HepG2 (cell line): ENCODE measurements around the gene RHOT2. TPM values are rescaled to one million over a fixed set of nuclear protein-coding genes. Genes with fewer than 3 reads are reported as not detected.

ENCODE experiments used
- GLI4 ChIP-seq: sonication (generic); formaldehyde crosslinking; IDR thresholded peaks from 2 replicates; pipeline ENCODE4 v1.5.1; 2020; ENCODE audit warnings: missing genetic modification reagents, mild to moderate bottlenecking, moderate library complexity, borderline replicate concordance
- HNF4A ChIP-seq: sonication (generic); formaldehyde crosslinking; IDR thresholded peaks from 2 replicates; pipeline ENCODE4 v1.4.0; 2020; ENCODE audit warnings: missing genetic modification reagents
- IRF2 ChIP-seq: IDR thresholded peaks from 2 replicates; pipeline ENCODE4 v1.6.1; 2018; ENCODE audit warnings: missing genetic modification reagents, missing compliant biosample characterization
- KLF16 ChIP-seq, 2 experiments: sonication (generic) in 1 of 2; formaldehyde crosslinking in 1 of 2; IDR thresholded peaks; 2 replicates each; pipeline versions ENCODE4 v1.6.1 to v1.8.0; 2016 to 2023; ENCODE audit warnings: missing genetic modification reagents in 2 of 2, missing compliant biosample characterization in 1 of 2
- PRDM15 ChIP-seq: sonication (generic); formaldehyde crosslinking; IDR thresholded peaks from 2 replicates; pipeline ENCODE4 v1.4.0; 2020; ENCODE audit warnings: missing genetic modification reagents
- RNF2 ChIP-seq: fragments of 450-650 bp; conservative IDR thresholded peaks from 2 replicates; pipeline ENCODE4 v1.6.1; 2016; ENCODE audit warnings: low read depth
- SALL2 ChIP-seq: sonication (generic); formaldehyde crosslinking; IDR thresholded peaks from 2 replicates; pipeline ENCODE4 v1.8.1; 2023; ENCODE audit warnings: mild to moderate bottlenecking, missing genetic modification reagents, inconsistent platforms
- SNAPC5 ChIP-seq: sonication (generic); formaldehyde crosslinking; IDR thresholded peaks from 2 replicates; pipeline ENCODE4 v1.8.1; 2023; ENCODE audit warnings: mild to moderate bottlenecking, missing genetic modification reagents, borderline replicate concordance
- SOX5 ChIP-seq: IDR thresholded peaks from 2 replicates; pipeline ENCODE4 v1.6.1; 2016; ENCODE audit warnings: borderline replicate concordance
- TFE3 ChIP-seq: IDR thresholded peaks from 2 replicates; pipeline ENCODE4 v1.6.1; 2016
- THAP11 ChIP-seq: IDR thresholded peaks from 2 replicates; pipeline ENCODE4 v1.6.1; 2016; ENCODE audit warnings: missing biosample characterization, missing genetic modification reagents
- THYN1 ChIP-seq: sonication (generic); formaldehyde crosslinking; IDR thresholded peaks from 2 replicates; pipeline ENCODE4 v1.8.1; 2023; ENCODE audit warnings: low read depth, mild to moderate bottlenecking, moderate library complexity, missing genetic modification reagents, borderline replicate concordance
- ZEB1 ChIP-seq: IDR thresholded peaks from 2 replicates; pipeline ENCODE4 v1.6.1; 2012; ENCODE audit warnings: mild to moderate bottlenecking, low read depth, inconsistent platforms; ENCODE audit not compliant: insufficient replicate concordance
- ZNF251 ChIP-seq: sonication (generic); formaldehyde crosslinking; IDR thresholded peaks from 2 replicates; pipeline ENCODE4 v1.9.0; 2021; ENCODE audit warnings: mild to moderate bottlenecking, missing genetic modification reagents
- polyA plus RNA-seq, 8 experiments: library from polyadenylated mRNA; depleted of rRNA in 3 of 8; stranded (reverse) in 7 of 8; unstranded in 1 of 8; fragments of >200 nt; fragmentation: Illumina TruSeq in 4 of 8; extraction: Trizol in 4 of 8; gene quantifications; 2 replicates each; pipeline versions ENCODE4 v1.2.1 to v1.2.3, GENCODE V29; 2011 to 2016; ENCODE audit warnings: low read depth in 4 of 8, missing spikeins in 1 of 8, mixed read lengths in 1 of 8; ENCODE audit not compliant: insufficient read depth in 1 of 8
- total RNA-seq, 5 experiments: library from RNA; depleted of rRNA; stranded (reverse); fragments of >200 nt; fragmentation: Illumina TruSeq; extraction: Trizol; gene quantifications; 2 replicates each; pipeline ENCODE4 v1.2.3, GENCODE V29; 2016; ENCODE audit warnings: low read depth in 1 of 5
- TF ChIP-seq, protein P1 (sequence below): sonication (generic); formaldehyde crosslinking; IDR thresholded peaks from 2 replicates; pipeline ENCODE4 v1.4.0; 2020; ENCODE audit warnings: missing genetic modification reagents, borderline replicate concordance
- TF ChIP-seq, protein P2 (sequence below): sonication (generic); formaldehyde crosslinking; IDR thresholded peaks from 2 replicates; pipeline ENCODE4 v1.4.0; 2020; ENCODE audit warnings: missing genetic modification reagents, mild to moderate bottlenecking, borderline replicate concordance

Gene RHOT2
- total and polyA plus RNA-seq, 2 of the 13 experiments (the other 11 are each of a cell fraction or from before 2014, with no cell fraction given): 63.6 to 76.9 TPM

- TF ChIP-seq, protein P1, sequence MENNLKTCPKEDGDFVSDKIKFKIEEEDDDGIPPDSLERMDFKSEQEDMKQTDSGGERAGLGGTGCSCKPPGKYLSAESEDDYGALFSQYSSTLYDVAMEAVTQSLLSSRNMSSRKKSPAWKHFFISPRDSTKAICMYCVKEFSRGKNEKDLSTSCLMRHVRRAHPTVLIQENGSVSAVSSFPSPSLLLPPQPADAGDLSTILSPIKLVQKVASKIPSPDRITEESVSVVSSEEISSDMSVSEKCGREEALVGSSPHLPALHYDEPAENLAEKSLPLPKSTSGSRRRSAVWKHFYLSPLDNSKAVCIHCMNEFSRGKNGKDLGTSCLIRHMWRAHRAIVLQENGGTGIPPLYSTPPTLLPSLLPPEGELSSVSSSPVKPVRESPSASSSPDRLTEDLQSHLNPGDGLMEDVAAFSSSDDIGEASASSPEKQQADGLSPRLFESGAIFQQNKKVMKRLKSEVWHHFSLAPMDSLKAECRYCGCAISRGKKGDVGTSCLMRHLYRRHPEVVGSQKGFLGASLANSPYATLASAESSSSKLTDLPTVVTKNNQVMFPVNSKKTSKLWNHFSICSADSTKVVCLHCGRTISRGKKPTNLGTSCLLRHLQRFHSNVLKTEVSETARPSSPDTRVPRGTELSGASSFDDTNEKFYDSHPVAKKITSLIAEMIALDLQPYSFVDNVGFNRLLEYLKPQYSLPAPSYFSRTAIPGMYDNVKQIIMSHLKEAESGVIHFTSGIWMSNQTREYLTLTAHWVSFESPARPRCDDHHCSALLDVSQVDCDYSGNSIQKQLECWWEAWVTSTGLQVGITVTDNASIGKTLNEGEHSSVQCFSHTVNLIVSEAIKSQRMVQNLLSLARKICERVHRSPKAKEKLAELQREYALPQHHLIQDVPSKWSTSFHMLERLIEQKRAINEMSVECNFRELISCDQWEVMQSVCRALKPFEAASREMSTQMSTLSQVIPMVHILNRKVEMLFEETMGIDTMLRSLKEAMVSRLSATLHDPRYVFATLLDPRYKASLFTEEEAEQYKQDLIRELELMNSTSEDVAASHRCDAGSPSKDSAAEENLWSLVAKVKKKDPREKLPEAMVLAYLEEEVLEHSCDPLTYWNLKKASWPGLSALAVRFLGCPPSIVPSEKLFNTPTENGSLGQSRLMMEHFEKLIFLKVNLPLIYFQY (CRISPR knock-in tag): peak; percentile 89; the same call in 1 of the 2 replicates
- TF ChIP-seq SOX5 (CRISPR knock-in tag) (peak; percentile 48; the same call in 1 of the 2 replicates), IRF2 (CRISPR knock-in tag) (peak; percentile 86; the same call in 1 of the 2 replicates), RNF2 (no peak; the same call in 1 of the 2 replicates), SNAPC5 (CRISPR knock-in tag) (no peak), THAP11 (CRISPR knock-in tag) (peak; percentile 95), SALL2 (CRISPR knock-in tag) (peak; percentile 91), THYN1 (CRISPR knock-in tag) (no peak), HNF4A (peak; percentile 19; the same call in 1 of the 2 replicates), KLF16 (CRISPR knock-in tag; IDR thresholded peaks at IDR 0.05) (peak in 1 of 2 experiments; percentile 63; a peak in 1 of 4 replicates), ZNF251 (CRISPR knock-in tag) (no peak), PRDM15 (0 out of 2 replicates have a peak, but pooled peaks have one; percentile 35), GLI4 (no peak), TFE3 (CRISPR knock-in tag) (peak; percentile 62; the same call in 1 of the 2 replicates), ZEB1 (no peak)
- TF ChIP-seq, protein P2, sequence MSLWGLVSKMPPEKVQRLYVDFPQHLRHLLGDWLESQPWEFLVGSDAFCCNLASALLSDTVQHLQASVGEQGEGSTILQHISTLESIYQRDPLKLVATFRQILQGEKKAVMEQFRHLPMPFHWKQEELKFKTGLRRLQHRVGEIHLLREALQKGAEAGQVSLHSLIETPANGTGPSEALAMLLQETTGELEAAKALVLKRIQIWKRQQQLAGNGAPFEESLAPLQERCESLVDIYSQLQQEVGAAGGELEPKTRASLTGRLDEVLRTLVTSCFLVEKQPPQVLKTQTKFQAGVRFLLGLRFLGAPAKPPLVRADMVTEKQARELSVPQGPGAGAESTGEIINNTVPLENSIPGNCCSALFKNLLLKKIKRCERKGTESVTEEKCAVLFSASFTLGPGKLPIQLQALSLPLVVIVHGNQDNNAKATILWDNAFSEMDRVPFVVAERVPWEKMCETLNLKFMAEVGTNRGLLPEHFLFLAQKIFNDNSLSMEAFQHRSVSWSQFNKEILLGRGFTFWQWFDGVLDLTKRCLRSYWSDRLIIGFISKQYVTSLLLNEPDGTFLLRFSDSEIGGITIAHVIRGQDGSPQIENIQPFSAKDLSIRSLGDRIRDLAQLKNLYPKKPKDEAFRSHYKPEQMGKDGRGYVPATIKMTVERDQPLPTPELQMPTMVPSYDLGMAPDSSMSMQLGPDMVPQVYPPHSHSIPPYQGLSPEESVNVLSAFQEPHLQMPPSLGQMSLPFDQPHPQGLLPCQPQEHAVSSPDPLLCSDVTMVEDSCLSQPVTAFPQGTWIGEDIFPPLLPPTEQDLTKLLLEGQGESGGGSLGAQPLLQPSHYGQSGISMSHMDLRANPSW (CRISPR knock-in tag): no peak
Measured at GRCh38 chr16:667780-668518, at the start of gene RHOT2 (continued).
